GM08714 (cell line): ENCODE measurements around the gene DNM3.
A peak's percentile ranks its signal among the peaks of the same experiment; 100 is the strongest.

Source experiments
- H3K4me3 ChIP-seq: fragments of 200-500 bp; sonication (Bioruptor generic); 2 replicates; pipeline ENCODE4 v1.5.1; 2014; ENCODE audit warnings: mild to moderate bottlenecking, low read length, inconsistent platforms
- ZNF274 ChIP-seq: IDR thresholded peaks from 2 replicates; pipeline ENCODE4 v1.6.1; 2012; ENCODE audit warnings: mild to moderate bottlenecking, low read depth, low read length

The DNM3 gene

GRCh38 chr1:172154551-172154950 lies 313.3 kb downstream of the DNM3 start:
- no peak for TF ChIP-seq ZNF274
- no peak overlapping the region for H3K4me3 ChIP-seq

- TF ChIP-seq ZNF274 = no peak
- no peak overlapping the region for H3K4me3 ChIP-seq
Observed at GRCh38 chr1:172155766-172156165, 314.5 kb downstream of the DNM3 start.

GRCh38 chr1:172162236-172162635 lies 320.9 kb downstream of the DNM3 start:
- H3K4me3 ChIP-seq = no peak overlapping the region
- TF ChIP-seq ZNF274 = no peak

- no peak for TF ChIP-seq ZNF274
- H3K4me3 ChIP-seq = no peak overlapping the region
Observed at GRCh38 chr1:172163498-172164215, 322.4 kb downstream of the DNM3 start.

- no peak overlapping the region for H3K4me3 ChIP-seq
- no peak for TF ChIP-seq ZNF274
Observed at GRCh38 chr1:172165403-172165802, 324.1 kb downstream of the DNM3 start.

GRCh38 chr1:172167796-172168596 lies 326.7 kb downstream of the DNM3 start:
- no peak overlapping the region for H3K4me3 ChIP-seq
- TF ChIP-seq ZNF274 = no peak

GRCh38 chr1:172168597-172168872 lies 327.2 kb downstream of the DNM3 start:
- H3K4me3 ChIP-seq = no peak overlapping the region
- no peak for TF ChIP-seq ZNF274

- TF ChIP-seq ZNF274 = no peak
- no peak overlapping the region for H3K4me3 ChIP-seq
Observed at GRCh38 chr1:172169836-172170235, 328.5 kb downstream of the DNM3 start.

GRCh38 chr1:172172352-172172831 lies 331.1 kb downstream of the DNM3 start:
- no peak for TF ChIP-seq ZNF274
- H3K4me3 ChIP-seq = no peak overlapping the region

- H3K4me3 ChIP-seq = no peak overlapping the region
- TF ChIP-seq ZNF274 = no peak
Observed at GRCh38 chr1:172176206-172176605, 334.9 kb downstream of the DNM3 start.

GRCh38 chr1:172177849-172178248 lies 336.6 kb downstream of the DNM3 start:
- H3K4me3 ChIP-seq = no peak overlapping the region
- no peak for TF ChIP-seq ZNF274

- TF ChIP-seq ZNF274 = no peak
Observed at GRCh38 chr1:172178886-172179285, 337.6 kb downstream of the DNM3 start.

GRCh38 chr1:172179918-172180317 lies 338.6 kb downstream of the DNM3 start:
- TF ChIP-seq ZNF274 = no peak
- H3K4me3 ChIP-seq = no peak overlapping the region

More at GRCh38 chr1:172178886-172179285, 337.6 kb downstream of the DNM3 start:
- no peak overlapping the region for H3K4me3 ChIP-seq

- TF ChIP-seq ZNF274 = no peak
- peak overlapping the region; percentile 62 for H3K4me3 ChIP-seq
Observed at GRCh38 chr1:172180501-172181285, 339.4 kb downstream of the DNM3 start.
